Measurements from ENCODE around the gene PPP2R3A.

The PPP2R3A gene

GRCh38 chr3:135965506-135966270, at the start of gene PPP2R3A:
Gene PPP2R3A (plus strand): TSS chr3:135965728. CDS start chr3:136001499, 35,771 bp downstream.
- no peak within 1 kb of the TSS for H2AFZ ChIP-seq (ENCODE audit: low read depth, low read length)

GRCh38 chr3:135916310-135916709, 49.2 kb upstream of the PPP2R3A start:
- H3K9me3 ChIP-seq (ENCODE audit: insufficient read depth, low read length): no peaks in the 10 kb centered on the region
- no peak overlapping the region for H2AFZ ChIP-seq (ENCODE audit: low read depth, low read length)
- H3K27me3 ChIP-seq (ENCODE audit: low read depth, low read length): no peaks in the 10 kb centered on the region
- H3K4me2 ChIP-seq (ENCODE audit: low read length): 0 out of 2 replicates have a peak overlapping the region, but pooled peaks have one; percentile 11
- no peak overlapping the region for H3K27ac ChIP-seq (ENCODE audit: low read length)
- H3K9ac ChIP-seq (ENCODE audit: low read length): no peak overlapping the region
- H4K20me1 ChIP-seq (ENCODE audit: insufficient read depth, low read length): no peaks in the 10 kb centered on the region
- TF ChIP-seq CTCF (IDR thresholded peaks at IDR 0.05; ENCODE audit: low read depth, low read length) (no peak), EZH2phosphoT487 (IDR thresholded peaks at IDR 0.05; ENCODE audit: low read depth) (no peak)
- H3K79me2 ChIP-seq (ENCODE audit: low read length): no peaks in the 10 kb centered on the region
- H3K4me3 ChIP-seq (ENCODE audit: low read length): no peak overlapping the region
- peaks cover 6% of the 10 kb centered on the region for H3K4me1 ChIP-seq (ENCODE audit: low read length)
- no peaks in the 10 kb centered on the region for H3K36me3 ChIP-seq (replicated peaks; ENCODE audit: low read depth, low read length)

More at GRCh38 chr3:135965506-135966270, at the start of gene PPP2R3A:
- H3K4me3 ChIP-seq (ENCODE audit: low read length): no peak within 1 kb of the TSS
- H3K79me2 ChIP-seq (ENCODE audit: low read length): no peaks in the 10 kb centered on the region
- no peaks in the 10 kb centered on the region for H3K27me3 ChIP-seq (ENCODE audit: low read depth, low read length)
- H3K27ac ChIP-seq (ENCODE audit: low read length): no peak within 1 kb of the TSS
- no peaks in the 10 kb centered on the region for H3K36me3 ChIP-seq (replicated peaks; ENCODE audit: low read depth, low read length)
- no peak within 1 kb of the TSS for H3K4me2 ChIP-seq (ENCODE audit: low read length)
- no peak within 1 kb of the TSS for H3K9ac ChIP-seq (ENCODE audit: low read length)
- no peaks in the 10 kb centered on the region for H3K4me1 ChIP-seq (ENCODE audit: low read length)
- no peaks in the 10 kb centered on the region for H4K20me1 ChIP-seq (ENCODE audit: insufficient read depth, low read length)
- TF ChIP-seq EZH2phosphoT487 (IDR thresholded peaks at IDR 0.05; ENCODE audit: low read depth) (no peak), CTCF (IDR thresholded peaks at IDR 0.05; ENCODE audit: low read depth, low read length) (no peak)
- H3K9me3 ChIP-seq (ENCODE audit: insufficient read depth, low read length): no peaks in the 10 kb centered on the region

DNA sequence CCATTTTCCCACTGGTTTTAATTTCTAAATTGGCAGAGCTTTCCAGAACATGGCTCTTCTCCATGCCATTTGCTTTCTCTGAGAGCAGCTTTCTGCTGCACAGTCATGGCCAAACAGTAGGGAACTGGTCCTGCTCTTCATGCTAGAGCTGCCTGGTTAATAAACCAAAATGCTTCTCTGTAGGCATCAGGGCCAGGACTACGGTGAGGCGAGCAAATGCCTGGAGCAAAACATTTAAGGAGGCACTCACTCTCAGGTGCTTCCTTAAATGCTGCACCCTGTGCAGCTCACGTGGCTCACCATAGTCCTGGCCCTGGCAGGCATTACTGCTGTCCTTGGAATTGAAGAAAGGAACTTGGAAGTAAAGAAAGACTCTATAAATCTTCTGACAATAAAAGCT, 48.5 kb upstream of the PPP2R3A start:
- Histone ChIP-seq H4K20me1 (ENCODE audit: insufficient read depth, low read length) (no peaks in the 10 kb centered on the region), H3K4me1 (ENCODE audit: low read length) (peaks cover 6% of the 10 kb centered on the region), H3K9ac (ENCODE audit: low read length) (no peak overlapping the region), H3K9me3 (ENCODE audit: insufficient read depth, low read length) (no peaks in the 10 kb centered on the region), H3K79me2 (ENCODE audit: low read length) (no peaks in the 10 kb centered on the region), H3K4me3 (ENCODE audit: low read length) (no peak overlapping the region), H3K4me2 (ENCODE audit: low read length) (no peak overlapping the region), H3K27me3 (ENCODE audit: low read depth, low read length) (no peaks in the 10 kb centered on the region), H2AFZ (ENCODE audit: low read depth, low read length) (no peak overlapping the region), H3K36me3 (replicated peaks; ENCODE audit: low read depth, low read length) (no peaks in the 10 kb centered on the region), H3K27ac (ENCODE audit: low read length) (no peak overlapping the region)
- TF ChIP-seq EZH2phosphoT487 (IDR thresholded peaks at IDR 0.05; ENCODE audit: low read depth) (no peak), CTCF (IDR thresholded peaks at IDR 0.05; ENCODE audit: low read depth, low read length) (no peak)

GRCh38 chr3:135917927-135918597, 47.5 kb upstream of the PPP2R3A start:
- Histone ChIP-seq H3K4me1 (ENCODE audit: low read length) (peaks cover 6% of the 10 kb centered on the region), H3K9ac (ENCODE audit: low read length) (no peak overlapping the region), H4K20me1 (ENCODE audit: insufficient read depth, low read length) (no peaks in the 10 kb centered on the region), H3K79me2 (ENCODE audit: low read length) (no peaks in the 10 kb centered on the region), H2AFZ (ENCODE audit: low read depth, low read length) (no peak overlapping the region), H3K4me2 (ENCODE audit: low read length) (no peak overlapping the region), H3K9me3 (ENCODE audit: insufficient read depth, low read length) (no peaks in the 10 kb centered on the region), H3K27ac (ENCODE audit: low read length) (no peak overlapping the region), H3K36me3 (replicated peaks; ENCODE audit: low read depth, low read length) (no peaks in the 10 kb centered on the region), H3K4me3 (ENCODE audit: low read length) (no peak overlapping the region), H3K27me3 (ENCODE audit: low read depth, low read length) (no peaks in the 10 kb centered on the region)
- TF ChIP-seq EZH2phosphoT487 (IDR thresholded peaks at IDR 0.05; ENCODE audit: low read depth): no peak
- no peak for TF ChIP-seq CTCF (IDR thresholded peaks at IDR 0.05; ENCODE audit: low read depth, low read length)
